SK-N-MC (cell line): Measurements from ENCODE around the gene FAM185A.
"Not testable (repeated sequence)": the region's sequence is repeated elsewhere in the genome, so short reads cannot be mapped to it uniquely, and the experiment has no call there.

Source experiments
- DNase-seq: peaks from one replicate; pipeline ENCODE4 v3.0.0-alpha.2; 2011; ENCODE audit warnings: low read depth, low spot score
- H3K27ac ChIP-seq: fragments of 200-600 bp; sonication (generic); 2 replicates; pipeline ENCODE4 v1.5.1; 2016; ENCODE audit warnings: mixed run types
- H3K36me3 ChIP-seq: fragments of 200-600 bp; sonication (generic); 2 replicates; pipeline ENCODE4 v1.6.1; 2017; ENCODE audit warnings: antibody characterized with exemption, low read length, mixed read lengths; ENCODE audit not compliant: insufficient read depth
- H3K4me3 ChIP-seq: fragments of 200-600 bp; sonication (generic); 2 replicates; pipeline ENCODE4 v1.5.1; 2016
- H3K9ac ChIP-seq: fragments of 200-600 bp; sonication (generic); 2 replicates; pipeline ENCODE4 v1.8.0; 2017; ENCODE audit warnings: mixed run types, mixed read lengths; ENCODE audit not compliant: insufficient read length
- H3K9me3 ChIP-seq: fragments of 200-600 bp; sonication (generic); 2 replicates; pipeline ENCODE4 v1.6.1; 2017; ENCODE audit warnings: low read depth, mild to moderate bottlenecking, antibody characterized with exemption, low read length, moderate library complexity, mixed read lengths
- EZH2 ChIP-seq: fragments of 200-600 bp; sonication (generic); IDR thresholded peaks from one replicate; pipeline ENCODE4 v1.6.1; 2017; ENCODE audit warnings: antibody characterized with exemption
- FOXP2 ChIP-seq: optimal IDR thresholded peaks from 2 replicates; pipeline ENCODE3; 2011; ENCODE audit warnings: mild to moderate bottlenecking, moderate library complexity; ENCODE audit not compliant: insufficient read depth; ENCODE audit errors: extremely low read length, control extremely low read depth
- POLR2AphosphoS5 ChIP-seq: IDR thresholded peaks from 2 replicates; pipeline ENCODE4 v1.6.1; 2012; ENCODE audit warnings: mild to moderate bottlenecking, low read depth, low read length, borderline replicate concordance

The FAM185A gene

DNA sequence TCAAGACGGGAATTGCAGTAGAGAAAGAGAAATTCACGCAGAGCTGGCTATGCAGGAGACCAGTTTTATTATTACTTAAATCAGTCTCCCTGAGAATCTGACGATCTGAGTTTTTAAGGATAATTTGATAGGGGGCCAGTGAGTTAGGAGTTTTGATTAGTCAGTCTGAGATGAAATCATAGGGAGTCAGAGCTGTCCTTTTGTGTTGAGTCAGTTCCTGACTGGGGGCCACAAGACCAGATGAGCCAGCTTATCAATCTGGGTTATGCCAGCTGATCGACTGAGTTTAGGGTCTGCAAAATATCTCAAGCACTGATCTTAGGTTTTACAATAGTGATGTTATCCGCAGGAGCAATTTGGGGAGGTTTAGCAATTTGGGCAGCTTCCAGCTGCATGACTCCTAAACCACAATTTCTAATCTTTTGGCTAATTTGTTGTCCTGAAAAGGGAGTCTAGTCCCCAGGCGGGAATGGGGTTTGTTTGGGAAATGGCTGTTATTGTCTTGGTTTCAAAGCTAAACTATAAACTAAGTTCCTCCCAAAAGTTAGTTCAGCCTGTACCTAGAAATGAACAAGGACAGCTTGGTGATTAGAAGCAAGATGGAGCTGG, 47.3 kb downstream of the FAM185A start:
- not testable (repeated sequence) for H3K4me3 ChIP-seq, H3K27ac ChIP-seq, DNase-seq, H3K9ac ChIP-seq, H3K36me3 ChIP-seq, H3K9me3 ChIP-seq

DNA sequence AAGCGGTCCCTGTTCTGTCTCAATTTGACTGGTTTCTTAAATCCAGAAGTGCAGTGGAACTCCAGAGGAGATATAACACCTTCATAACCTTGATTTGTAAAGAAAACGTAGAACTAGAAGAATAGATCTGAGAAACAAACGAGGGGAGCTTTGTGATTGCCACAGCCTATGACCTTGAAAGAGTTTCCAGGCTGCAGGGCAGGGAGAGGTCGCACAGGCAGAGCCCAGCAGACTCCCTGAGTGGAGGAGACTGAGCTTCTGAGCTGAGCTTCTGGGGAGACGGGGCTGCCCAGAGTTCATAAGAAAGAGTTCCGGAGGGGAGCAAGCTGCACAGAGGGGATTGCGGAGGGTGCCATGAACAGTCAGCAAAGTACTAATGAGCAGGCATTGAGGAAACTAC, 57.8 kb downstream of the FAM185A start:
- Histone ChIP-seq H3K9me3 (no peaks in the 10 kb centered on the region), H3K36me3 (peaks cover 4% of the 10 kb centered on the region; the same call in 1 of the 2 replicates), H3K9ac (no peak overlapping the region), H3K27ac (no peak overlapping the region), H3K4me3 (no peak overlapping the region)
- DNase-seq = no peak
- TF ChIP-seq POLR2AphosphoS5 (no peak), FOXP2 (no peak), EZH2 (no peak)

DNA sequence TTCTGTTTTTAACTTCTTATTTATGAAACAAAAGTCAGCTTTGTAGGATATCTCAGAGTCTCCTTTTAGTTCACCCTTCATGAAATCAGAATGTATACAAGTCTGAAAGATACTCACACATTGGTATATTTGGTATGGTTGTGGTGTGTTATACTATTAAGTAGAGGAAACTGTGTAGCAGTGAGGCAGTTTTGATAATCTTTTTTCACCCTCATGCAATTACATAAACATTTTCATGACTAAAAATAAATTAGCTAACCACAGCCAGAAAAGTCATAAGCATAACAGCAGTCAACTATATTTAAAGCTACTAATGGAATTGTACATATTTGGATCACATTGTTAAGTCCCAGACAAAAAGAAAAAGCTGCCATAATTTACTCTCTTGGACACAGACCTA, 62.1 kb downstream of the FAM185A start:
- Histone ChIP-seq H3K4me3 (no peak overlapping the region), H3K9ac (no peak overlapping the region), H3K36me3 (peaks cover 4% of the 10 kb centered on the region; the same call in 1 of the 2 replicates), H3K27ac (no peak overlapping the region), H3K9me3 (no peaks in the 10 kb centered on the region)
- no peak for TF ChIP-seq POLR2AphosphoS5
- DNase-seq = no peak

DNA sequence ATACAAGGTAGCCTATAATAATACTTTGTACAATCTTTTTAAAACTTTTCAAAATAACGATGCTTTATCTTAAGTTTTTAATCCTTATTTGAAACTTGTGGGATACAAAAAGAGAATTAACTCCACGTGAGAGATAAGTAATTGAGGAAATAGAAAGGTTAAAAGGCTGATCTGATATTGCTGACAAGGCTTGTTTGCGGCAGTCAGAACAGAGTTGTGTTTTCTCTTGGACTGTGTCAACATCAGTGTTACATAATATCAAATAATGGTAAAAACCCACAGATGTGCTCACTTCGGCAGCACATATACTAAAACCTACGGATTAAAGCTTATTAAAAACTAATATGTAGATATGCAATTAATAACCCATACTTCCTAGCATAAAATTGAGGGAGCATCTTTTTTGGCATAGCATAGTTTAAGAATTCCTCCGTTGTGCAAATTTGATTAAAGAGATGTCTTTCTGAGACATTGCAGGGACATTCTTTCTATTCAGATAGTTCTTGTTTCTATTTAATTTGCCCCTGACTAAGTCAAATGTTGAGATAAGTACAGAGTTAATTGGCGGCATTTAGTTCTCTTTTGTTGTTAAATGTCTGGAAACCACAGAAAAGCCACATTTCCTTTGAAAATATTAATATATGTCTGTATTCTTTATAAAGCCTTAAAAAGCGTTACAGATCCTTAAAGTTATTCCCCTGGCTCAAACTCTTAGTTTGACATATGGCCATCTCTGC, 63.3 kb downstream of the FAM185A start:
- Histone ChIP-seq H3K9ac (no peak overlapping the region), H3K27ac (no peak overlapping the region), H3K4me3 (no peak overlapping the region), H3K9me3 (no peaks in the 10 kb centered on the region), H3K36me3 (peaks cover 4% of the 10 kb centered on the region; the same call in 1 of the 2 replicates)
- TF ChIP-seq EZH2 (no peak), FOXP2 (no peak), POLR2AphosphoS5 (peak; percentile 38; the same call in 1 of the 2 replicates)
- peak; percentile 60 for DNase-seq

DNA sequence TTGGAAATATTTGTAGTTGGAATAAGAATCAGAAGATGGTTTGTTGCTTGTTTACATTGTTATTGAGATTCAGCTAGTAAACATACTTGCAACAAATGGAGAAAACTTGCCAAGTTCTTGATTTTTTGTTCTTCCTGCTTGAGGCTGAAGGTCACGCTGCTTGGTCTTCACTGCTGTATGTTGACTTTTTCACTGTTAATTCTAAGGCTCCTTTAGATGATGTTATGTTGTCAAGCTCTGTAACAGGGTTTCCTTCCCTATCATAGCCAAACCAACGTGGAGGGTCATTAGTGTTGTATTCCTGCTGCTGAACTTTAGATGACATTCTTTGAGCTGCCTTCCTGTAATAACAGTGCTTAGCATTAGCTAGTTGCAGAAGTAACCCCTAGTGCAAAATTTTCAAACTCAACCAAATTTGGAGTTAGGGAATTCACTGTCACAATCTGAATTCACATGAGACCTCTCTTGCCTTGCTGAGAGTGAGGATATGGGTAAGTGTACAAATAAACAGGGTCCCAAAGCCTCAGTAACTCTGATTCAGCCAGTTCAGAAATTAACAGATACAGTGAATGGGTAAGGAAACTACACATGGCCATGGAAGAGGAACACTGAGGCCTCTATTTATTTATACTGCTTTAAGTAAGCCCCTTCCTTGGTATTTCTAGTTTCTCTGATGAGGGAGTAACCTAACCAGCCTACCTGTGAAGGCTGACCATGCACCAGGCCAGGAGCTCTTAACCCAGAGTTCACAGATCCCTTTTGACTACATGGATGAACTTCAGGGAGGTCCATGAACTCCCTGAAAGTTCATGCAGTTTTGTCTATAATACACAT, 64.6 kb downstream of the FAM185A start:
- Histone ChIP-seq H3K27ac (no peak overlapping the region), H3K4me3 (no peak overlapping the region), H3K36me3 (peaks cover 4% of the 10 kb centered on the region; the same call in 1 of the 2 replicates), H3K9ac (no peak overlapping the region), H3K9me3 (no peaks in the 10 kb centered on the region)
- no peak for DNase-seq
- no peak for TF ChIP-seq POLR2AphosphoS5
- TF ChIP-seq FOXP2 = no peak
- no peak for TF ChIP-seq EZH2

DNA sequence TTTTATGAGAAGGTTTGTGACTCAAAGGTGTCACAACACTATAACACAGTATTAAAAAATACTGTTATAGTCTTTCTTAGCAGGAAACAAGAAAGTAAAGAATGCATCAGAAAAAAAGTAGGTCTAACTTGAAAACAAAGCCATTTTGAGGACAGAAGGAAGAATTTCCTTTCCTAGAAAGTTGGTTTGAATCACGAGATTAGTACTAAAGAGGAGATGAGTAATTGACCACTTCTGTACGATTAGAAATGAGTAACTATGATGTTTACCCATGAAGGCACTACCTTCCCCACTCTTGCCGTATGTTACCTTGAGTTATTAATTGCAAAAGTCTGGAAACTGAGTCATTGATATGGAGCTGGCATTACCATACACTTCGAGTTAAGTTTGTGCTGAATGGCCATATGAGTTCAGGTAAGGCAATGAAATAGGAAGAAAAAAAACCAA, 65.2 kb downstream of the FAM185A start:
- TF ChIP-seq FOXP2 (no peak), EZH2 (no peak), POLR2AphosphoS5 (no peak)
- Histone ChIP-seq H3K27ac (no peak overlapping the region), H3K9ac (no peak overlapping the region), H3K9me3 (no peaks in the 10 kb centered on the region), H3K36me3 (no peaks in the 10 kb centered on the region), H3K4me3 (no peak overlapping the region)
- DNase-seq = no peak

DNA sequence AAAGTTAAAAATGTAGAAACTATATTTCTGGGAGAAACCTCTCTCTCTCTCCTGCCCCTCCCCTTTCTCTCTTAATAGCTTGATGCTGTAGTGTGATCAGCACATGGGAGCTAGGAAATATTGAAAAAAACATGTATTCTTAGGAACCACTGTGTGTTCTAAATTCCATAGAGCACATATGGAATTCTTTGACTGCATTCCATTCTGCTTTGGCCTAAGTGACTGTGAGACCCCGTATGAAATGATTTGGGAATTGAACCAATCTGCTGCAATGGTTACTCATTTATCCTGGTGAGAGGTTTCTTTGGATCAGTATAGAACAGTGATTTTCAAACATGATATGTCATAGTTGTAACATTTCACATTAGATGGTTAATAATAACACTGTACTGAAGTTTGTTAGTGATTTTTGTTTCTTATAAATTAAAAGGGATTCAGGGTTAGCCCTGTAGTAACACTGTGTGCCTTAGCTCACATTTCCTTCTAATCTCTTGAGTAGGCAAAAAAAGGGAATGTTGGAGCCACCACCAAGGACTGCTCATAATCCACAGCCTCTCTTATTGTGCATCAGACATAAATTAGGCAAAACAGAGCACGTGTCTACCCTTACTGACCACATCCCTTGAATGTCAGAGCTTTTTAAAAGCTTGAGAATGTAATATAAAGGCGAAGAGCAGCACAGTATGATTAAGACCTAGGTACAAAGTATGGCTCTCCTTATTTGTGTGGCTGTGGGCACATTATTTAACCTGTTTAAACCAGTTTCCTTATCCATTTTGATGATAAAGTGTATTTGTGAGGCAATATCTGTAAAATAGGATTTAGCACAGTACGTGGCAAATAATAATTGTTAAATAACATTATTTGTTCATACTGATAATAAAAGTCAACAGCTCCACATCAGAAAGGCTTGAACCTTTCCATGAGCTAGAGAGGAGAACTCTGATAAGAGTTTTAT, 69.1 kb downstream of the FAM185A start:
- Histone ChIP-seq H3K4me3 (no peak overlapping the region), H3K9me3 (no peaks in the 10 kb centered on the region), H3K9ac (no peak overlapping the region), H3K36me3 (peaks cover 7% of the 10 kb centered on the region; the same call in 1 of the 2 replicates), H3K27ac (no peak overlapping the region)
- DNase-seq = no peak
- TF ChIP-seq FOXP2 (no peak), POLR2AphosphoS5 (no peak), EZH2 (no peak)

DNA sequence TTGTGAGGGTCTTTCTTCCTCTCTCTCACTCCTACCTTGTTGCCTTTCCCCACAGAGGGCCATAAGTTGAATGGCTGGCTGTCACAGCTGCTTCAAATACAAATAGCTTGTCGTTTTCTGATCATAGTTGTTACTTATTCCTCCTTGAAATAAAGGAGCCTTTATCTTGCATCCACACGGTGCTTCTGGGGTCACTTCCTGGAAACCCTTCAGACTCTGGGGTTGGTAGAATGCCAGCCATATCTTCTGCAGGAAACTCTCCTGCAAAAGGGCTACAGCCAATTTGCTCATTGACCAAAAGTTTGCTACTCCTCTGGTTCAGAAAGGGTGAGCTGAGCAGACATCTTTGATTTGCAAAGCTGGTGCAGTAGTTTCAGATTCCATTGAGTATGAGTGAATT, 70.4 kb downstream of the FAM185A start:
- no peaks in the 10 kb centered on the region for H3K9me3 ChIP-seq
- no peak overlapping the region for H3K4me3 ChIP-seq
- no peak overlapping the region for H3K9ac ChIP-seq
- H3K36me3 ChIP-seq = peaks cover 7% of the 10 kb centered on the region; the same call in 1 of the 2 replicates
- TF ChIP-seq EZH2 = no peak
- TF ChIP-seq FOXP2 = no peak
- no peak for TF ChIP-seq POLR2AphosphoS5
- no peak overlapping the region for H3K27ac ChIP-seq
- DNase-seq = no peak
